ENCODE data around the gene POLR3K.

POLR3K gene

DNA sequence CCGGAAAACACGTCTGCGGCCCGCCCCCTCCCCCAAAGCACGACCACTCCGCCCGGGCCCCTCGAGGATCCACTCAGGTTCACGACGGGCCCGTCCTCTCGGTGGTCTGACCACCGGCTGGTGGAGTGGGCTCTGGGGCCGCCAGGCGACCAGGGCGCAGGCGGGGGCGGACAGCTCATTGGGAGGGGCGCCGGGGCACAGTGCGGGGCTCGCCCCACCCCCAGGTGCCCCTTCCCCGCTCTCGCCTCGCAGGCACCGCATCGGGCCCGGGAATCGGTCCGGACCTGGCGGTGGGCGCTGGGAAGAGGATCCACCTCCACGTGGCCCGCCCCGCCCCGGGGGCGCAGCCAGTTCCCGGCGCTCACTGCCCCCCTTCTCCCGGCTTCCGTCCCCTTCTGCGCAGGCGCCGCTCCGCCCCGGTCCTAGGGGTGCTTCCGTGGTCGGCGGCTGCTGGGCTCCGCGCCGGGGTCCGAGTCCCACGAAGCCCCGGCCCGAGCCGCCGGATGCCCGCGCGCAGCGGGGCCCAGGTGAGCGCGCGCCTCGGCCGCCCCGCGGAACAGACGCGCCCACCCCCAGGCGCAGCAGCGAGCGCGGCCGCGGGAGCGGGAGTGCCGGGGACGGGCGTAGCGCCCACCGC is 24.5 kb upstream of the POLR3K start, which contains the start of gene MPG:
Gene MPG, plus strand, starts transcription at position 419 of the 637 bp plus-strand sequence. Its CDS starts 85 bp downstream, at position 504.
- ChIA-PET POLR2A (interaction anchor here (0.6 to 1.4 kb wide), 3 partner anchors 11 to 16 kb away, joined by 3 to 6 read pairs (median 3); no protein-coding TSS in a partner anchor), CTCF (interaction anchor here (0.5 to 2.1 kb wide), 5 partner anchors 13 to 31 kb away, joined by 3 to 11 read pairs (median 6); no protein-coding TSS in a partner anchor)
- Histone ChIP-seq H3K9me3 (ENCODE audit: control insufficient read depth, insufficient read depth, low read depth, low read length) (no peaks in the 10 kb centered on the region), H3K4me1 (ENCODE audit: control insufficient read depth, insufficient read depth, low read length) (peaks cover 15% of the 10 kb centered on the region), H3K27ac (ENCODE audit: extremely low read depth, low read depth, low read length) (peak within 1 kb of the TSS; percentile 73; the same call in 1 of the 2 replicates), H3K4me3 (ENCODE audit: low read depth, low read length) (peak within 1 kb of the TSS; percentile 53), H3K36me3 (ENCODE audit: control insufficient read depth in 2 of 2, insufficient read depth in 1 of 2, low read length in 2 of 2) (peaks cover 0 to 22% of the 10 kb centered on the region in 2 experiments; a peak in 1 of 3 replicates)
- TF ChIP-seq GLI2 (tag by site-specific recombination; IDR thresholded peaks at IDR 0.05; ENCODE audit: borderline replicate concordance, low read depth) (no peak), SP2 (tag by site-specific recombination; IDR thresholded peaks at IDR 0.05) (peak; percentile 72), ZFP3 (tag by site-specific recombination; IDR thresholded peaks at IDR 0.05; ENCODE audit: low read depth) (no peak), ZNF639 (tag by site-specific recombination; IDR thresholded peaks at IDR 0.05) (no peak), ZBTB7A (tag by site-specific recombination; IDR thresholded peaks at IDR 0.05; ENCODE audit: low read depth) (peak; percentile 71; the same call in 1 of the 2 replicates), ZBTB11 (tag by site-specific recombination; conservative IDR thresholded peaks at IDR 0.05; ENCODE audit: low read depth) (no peak), ZNF785 (tag by site-specific recombination; IDR thresholded peaks at IDR 0.05) (no peak), ZNF324 (tag by site-specific recombination; IDR thresholded peaks at IDR 0.05) (no peak), ZNF623 (tag by site-specific recombination; IDR thresholded peaks at IDR 0.05) (no peak), ZNF174 (tag by site-specific recombination; IDR thresholded peaks at IDR 0.05) (no peak), ZNF24 (tag by site-specific recombination; IDR thresholded peaks at IDR 0.05) (no peak), ZNF621 (tag by site-specific recombination; IDR thresholded peaks at IDR 0.05) (no peak), ZNF473 (tag by site-specific recombination; IDR thresholded peaks at IDR 0.05) (no peak), ZNF202 (tag by site-specific recombination; IDR thresholded peaks at IDR 0.05; ENCODE audit: borderline replicate concordance) (no peak), ZNF677 (tag by site-specific recombination; IDR thresholded peaks at IDR 0.05) (0 out of 2 replicates have a peak, but pooled peaks have one; percentile 29), ZNF112 (tag by site-specific recombination; IDR thresholded peaks at IDR 0.05) (no peak), ZNF664 (tag by site-specific recombination; IDR thresholded peaks at IDR 0.05) (no peak), BCL11A (tag by site-specific recombination; IDR thresholded peaks at IDR 0.05; ENCODE audit: low read depth) (no peak)
- TF ChIP-seq, protein P1, sequence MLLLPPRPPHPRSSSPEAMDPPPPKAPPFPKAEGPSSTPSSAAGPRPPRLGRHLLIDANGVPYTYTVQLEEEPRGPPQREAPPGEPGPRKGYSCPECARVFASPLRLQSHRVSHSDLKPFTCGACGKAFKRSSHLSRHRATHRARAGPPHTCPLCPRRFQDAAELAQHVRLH (tag by site-specific recombination; IDR thresholded peaks at IDR 0.05): no peak
- TF ChIP-seq, protein P2, sequence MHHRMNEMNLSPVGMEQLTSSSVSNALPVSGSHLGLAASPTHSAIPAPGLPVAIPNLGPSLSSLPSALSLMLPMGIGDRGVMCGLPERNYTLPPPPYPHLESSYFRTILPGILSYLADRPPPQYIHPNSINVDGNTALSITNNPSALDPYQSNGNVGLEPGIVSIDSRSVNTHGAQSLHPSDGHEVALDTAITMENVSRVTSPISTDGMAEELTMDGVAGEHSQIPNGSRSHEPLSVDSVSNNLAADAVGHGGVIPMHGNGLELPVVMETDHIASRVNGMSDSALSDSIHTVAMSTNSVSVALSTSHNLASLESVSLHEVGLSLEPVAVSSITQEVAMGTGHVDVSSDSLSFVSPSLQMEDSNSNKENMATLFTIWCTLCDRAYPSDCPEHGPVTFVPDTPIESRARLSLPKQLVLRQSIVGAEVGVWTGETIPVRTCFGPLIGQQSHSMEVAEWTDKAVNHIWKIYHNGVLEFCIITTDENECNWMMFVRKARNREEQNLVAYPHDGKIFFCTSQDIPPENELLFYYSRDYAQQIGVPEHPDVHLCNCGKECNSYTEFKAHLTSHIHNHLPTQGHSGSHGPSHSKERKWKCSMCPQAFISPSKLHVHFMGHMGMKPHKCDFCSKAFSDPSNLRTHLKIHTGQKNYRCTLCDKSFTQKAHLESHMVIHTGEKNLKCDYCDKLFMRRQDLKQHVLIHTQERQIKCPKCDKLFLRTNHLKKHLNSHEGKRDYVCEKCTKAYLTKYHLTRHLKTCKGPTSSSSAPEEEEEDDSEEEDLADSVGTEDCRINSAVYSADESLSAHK (tag by site-specific recombination; IDR thresholded peaks at IDR 0.05): no peak
- TF ChIP-seq, protein P3, sequence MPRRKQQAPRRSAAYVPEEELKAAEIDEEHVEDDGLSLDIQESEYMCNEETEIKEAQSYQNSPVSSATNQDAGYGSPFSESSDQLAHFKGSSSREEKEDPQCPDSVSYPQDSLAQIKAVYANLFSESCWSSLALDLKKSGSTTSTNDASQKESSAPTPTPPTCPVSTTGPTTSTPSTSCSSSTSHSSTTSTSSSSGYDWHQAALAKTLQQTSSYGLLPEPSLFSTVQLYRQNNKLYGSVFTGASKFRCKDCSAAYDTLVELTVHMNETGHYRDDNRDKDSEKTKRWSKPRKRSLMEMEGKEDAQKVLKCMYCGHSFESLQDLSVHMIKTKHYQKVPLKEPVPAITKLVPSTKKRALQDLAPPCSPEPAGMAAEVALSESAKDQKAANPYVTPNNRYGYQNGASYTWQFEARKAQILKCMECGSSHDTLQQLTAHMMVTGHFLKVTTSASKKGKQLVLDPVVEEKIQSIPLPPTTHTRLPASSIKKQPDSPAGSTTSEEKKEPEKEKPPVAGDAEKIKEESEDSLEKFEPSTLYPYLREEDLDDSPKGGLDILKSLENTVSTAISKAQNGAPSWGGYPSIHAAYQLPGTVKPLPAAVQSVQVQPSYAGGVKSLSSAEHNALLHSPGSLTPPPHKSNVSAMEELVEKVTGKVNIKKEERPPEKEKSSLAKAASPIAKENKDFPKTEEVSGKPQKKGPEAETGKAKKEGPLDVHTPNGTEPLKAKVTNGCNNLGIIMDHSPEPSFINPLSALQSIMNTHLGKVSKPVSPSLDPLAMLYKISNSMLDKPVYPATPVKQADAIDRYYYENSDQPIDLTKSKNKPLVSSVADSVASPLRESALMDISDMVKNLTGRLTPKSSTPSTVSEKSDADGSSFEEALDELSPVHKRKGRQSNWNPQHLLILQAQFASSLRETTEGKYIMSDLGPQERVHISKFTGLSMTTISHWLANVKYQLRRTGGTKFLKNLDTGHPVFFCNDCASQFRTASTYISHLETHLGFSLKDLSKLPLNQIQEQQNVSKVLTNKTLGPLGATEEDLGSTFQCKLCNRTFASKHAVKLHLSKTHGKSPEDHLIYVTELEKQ (tag by site-specific recombination; IDR thresholded peaks at IDR 0.05; ENCODE audit: borderline replicate concordance): no peak
- TF ChIP-seq, protein P4, sequence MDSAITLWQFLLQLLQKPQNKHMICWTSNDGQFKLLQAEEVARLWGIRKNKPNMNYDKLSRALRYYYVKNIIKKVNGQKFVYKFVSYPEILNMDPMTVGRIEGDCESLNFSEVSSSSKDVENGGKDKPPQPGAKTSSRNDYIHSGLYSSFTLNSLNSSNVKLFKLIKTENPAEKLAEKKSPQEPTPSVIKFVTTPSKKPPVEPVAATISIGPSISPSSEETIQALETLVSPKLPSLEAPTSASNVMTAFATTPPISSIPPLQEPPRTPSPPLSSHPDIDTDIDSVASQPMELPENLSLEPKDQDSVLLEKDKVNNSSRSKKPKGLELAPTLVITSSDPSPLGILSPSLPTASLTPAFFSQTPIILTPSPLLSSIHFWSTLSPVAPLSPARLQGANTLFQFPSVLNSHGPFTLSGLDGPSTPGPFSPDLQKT (IDR thresholded peaks at IDR 0.05; ENCODE audit: borderline replicate concordance, low read depth, low read length): no peak
- TF ChIP-seq, protein P5, sequence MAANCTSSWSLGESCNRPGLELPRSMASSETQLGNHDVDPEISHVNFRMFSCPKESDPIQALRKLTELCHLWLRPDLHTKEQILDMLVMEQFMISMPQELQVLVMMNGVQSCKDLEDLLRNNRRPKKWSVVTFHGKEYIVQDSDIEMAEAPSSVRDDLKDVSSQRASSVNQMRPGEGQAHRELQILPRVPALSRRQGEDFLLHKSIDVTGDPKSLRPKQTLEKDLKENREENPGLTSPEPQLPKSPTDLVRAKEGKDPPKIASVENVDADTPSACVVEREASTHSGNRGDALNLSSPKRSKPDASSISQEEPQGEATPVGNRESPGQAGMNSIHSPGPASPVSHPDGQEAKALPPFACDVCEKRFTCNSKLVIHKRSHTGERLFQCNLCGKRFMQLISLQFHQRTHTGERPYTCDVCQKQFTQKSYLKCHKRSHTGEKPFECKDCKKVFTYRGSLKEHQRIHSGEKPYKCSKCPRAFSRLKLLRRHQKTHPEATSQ (tag by site-specific recombination; IDR thresholded peaks at IDR 0.05): 0 out of 2 replicates have a peak, but pooled peaks have one; percentile 36

Data from HEK293 (cell line).